Stimulated activated naive B cell treated with anti-CD40 and anti-IgM and Interleukin-4, amounts not matched to agents 10 μg/mL and 1 μg/mL and 100 μg/mL, for 72 hours (primary cell): Measurements from ENCODE around the gene FAM9A.
A peak's percentile ranks its signal among the peaks of the same experiment; 100 is the strongest.
"Not testable (repeated sequence)": the region's sequence is repeated elsewhere in the genome, so short reads cannot be mapped to it uniquely, and the experiment has no call there.

Experiments used
- ATAC-seq, 2 donors: fragments of 150-1000 bp; cut with Tn5 transposase; replicated peaks; 2 replicates each; pipeline ENCODE4 v1.10.0; 2021; ENCODE audit warnings: moderate library complexity in 1 of 2
- DNase-seq: peaks from one replicate; pipeline ENCODE4 v3.0.0; 2021
- H3K27ac Mint-ChIP-seq: one replicate; pipeline ENCODE4 v1.8.0; 2022; ENCODE audit warnings: mild to moderate bottlenecking, mixed read lengths
- H3K27me3 Mint-ChIP-seq, 2 donors: one replicate each; pipeline ENCODE4 v1.8.0; 2022; ENCODE audit warnings: mixed read lengths in 2 of 2
- H3K36me3 Mint-ChIP-seq, 2 donors: one replicate each; pipeline ENCODE4 v1.8.0; 2022; ENCODE audit warnings: mixed read lengths in 2 of 2, mild to moderate bottlenecking in 1 of 2
- H3K4me1 Mint-ChIP-seq, 2 donors: one replicate each; pipeline ENCODE4 v1.8.0; 2022; ENCODE audit warnings: mixed read lengths in 2 of 2, mild to moderate bottlenecking in 1 of 2
- H3K4me3 Mint-ChIP-seq, 2 donors: one replicate each; pipeline ENCODE4 v1.8.0; 2022; ENCODE audit warnings: mild to moderate bottlenecking in 2 of 2, mixed read lengths in 2 of 2, moderate library complexity in 1 of 2
- H3K9me3 Mint-ChIP-seq, 2 donors: one replicate each; pipeline ENCODE4 v1.8.0; 2022; ENCODE audit warnings: mixed read lengths in 2 of 2, mild to moderate bottlenecking in 1 of 2

The FAM9A gene

GRCh38 chrX:8783097-8783713 is 18.0 kb downstream of the FAM9A start:
- Mint-ChIP-seq H3K4me3 (peak overlapping the region in 1 of 2 donors; percentile 45), H3K36me3 (no peaks in the 10 kb centered on the region), H3K4me1 (peaks cover 0 to 1% of the 10 kb centered on the region in 2 donors), H3K27ac (no peak overlapping the region), H3K9me3 (no peaks in the 10 kb centered on the region), H3K27me3 (peaks cover 0 to 23% of the 10 kb centered on the region in 2 donors)
- peak in 1 of 2 donors; percentile 70 for ATAC-seq
- DNase-seq, result peak; percentile 15

GRCh38 chrX:8782595-8782994 is 18.6 kb downstream of the FAM9A start:
- Mint-ChIP-seq H3K27ac (no peak overlapping the region), H3K4me1 (peaks cover 0 to 1% of the 10 kb centered on the region in 2 donors), H3K9me3 (peaks cover 0 to 4% of the 10 kb centered on the region in 2 donors), H3K27me3 (peaks cover 0 to 27% of the 10 kb centered on the region in 2 donors), H3K36me3 (no peaks in the 10 kb centered on the region), H3K4me3 (no peak overlapping the region)
- no peak for DNase-seq
- no peak for ATAC-seq

GRCh38 chrX:8781921-8782320 is 19.3 kb downstream of the FAM9A start:
- H3K9me3 Mint-ChIP-seq, H3K4me1 Mint-ChIP-seq, DNase-seq, H3K27ac Mint-ChIP-seq, H3K36me3 Mint-ChIP-seq, H3K4me3 Mint-ChIP-seq, ATAC-seq: not testable (repeated sequence)
- H3K27me3 Mint-ChIP-seq, result peaks cover 0 to 27% of the 10 kb centered on the region in 2 donors

- Mint-ChIP-seq H3K27me3 (peaks cover 25 to 32% of the 10 kb centered on the region in 2 donors), H3K4me3 (no peak overlapping the region), H3K36me3 (no peaks in the 10 kb centered on the region), H3K4me1 (no peaks in the 10 kb centered on the region), H3K27ac (no peak overlapping the region), H3K9me3 (peaks cover 0 to 3% of the 10 kb centered on the region in 2 donors)
- DNase-seq (no peak), ATAC-seq (no peak)
These were observed 28.1 kb downstream of the FAM9A start for GRCh38 chrX:8773117-8773516.

- DNase-seq (no peak), ATAC-seq (no peak)
- peaks cover 0 to 7% of the 10 kb centered on the region in 2 donors for H3K9me3 Mint-ChIP-seq
- H3K4me3 Mint-ChIP-seq, result no peak overlapping the region
- H3K36me3 Mint-ChIP-seq, result no peaks in the 10 kb centered on the region
- H3K4me1 Mint-ChIP-seq, result no peaks in the 10 kb centered on the region
- no peak overlapping the region for H3K27ac Mint-ChIP-seq
- H3K27me3 Mint-ChIP-seq, result peaks cover 9 to 25% of the 10 kb centered on the region in 2 donors
These were observed 41.2 kb downstream of the FAM9A start for GRCh38 chrX:8760021-8760420.

GRCh38 chrX:8758706-8759105 is 42.5 kb downstream of the FAM9A start:
- not testable (repeated sequence) for ATAC-seq, DNase-seq, H3K36me3 Mint-ChIP-seq, H3K9me3 Mint-ChIP-seq, H3K27ac Mint-ChIP-seq, H3K4me1 Mint-ChIP-seq, H3K4me3 Mint-ChIP-seq
- H3K27me3 Mint-ChIP-seq, result peaks cover 9 to 18% of the 10 kb centered on the region in 2 donors

GRCh38 chrX:8757609-8758389 is 43.4 kb downstream of the FAM9A start:
- H3K9me3 Mint-ChIP-seq, H3K36me3 Mint-ChIP-seq, H3K4me3 Mint-ChIP-seq, ATAC-seq, DNase-seq, H3K4me1 Mint-ChIP-seq, H3K27ac Mint-ChIP-seq: not testable (repeated sequence)
- H3K27me3 Mint-ChIP-seq, result peaks cover 9 to 15% of the 10 kb centered on the region in 2 donors

GRCh38 chrX:8755813-8756212 is 45.4 kb downstream of the FAM9A start:
- DNase-seq, result no peak
- H3K36me3 Mint-ChIP-seq, result no peaks in the 10 kb centered on the region
- H3K27me3 Mint-ChIP-seq, result peaks cover 9 to 10% of the 10 kb centered on the region in 2 donors
- peaks cover 0 to 7% of the 10 kb centered on the region in 2 donors for H3K9me3 Mint-ChIP-seq
- H3K4me1 Mint-ChIP-seq, result no peaks in the 10 kb centered on the region
- H3K27ac Mint-ChIP-seq, result no peak overlapping the region
- no peak overlapping the region for H3K4me3 Mint-ChIP-seq
- ATAC-seq, result no peak

GRCh38 chrX:8755116-8755515 is 46.1 kb downstream of the FAM9A start:
- Mint-ChIP-seq H3K4me1 (no peaks in the 10 kb centered on the region), H3K36me3 (no peaks in the 10 kb centered on the region), H3K4me3 (no peak overlapping the region), H3K27ac (no peak overlapping the region), H3K9me3 (peaks cover 0 to 7% of the 10 kb centered on the region in 2 donors), H3K27me3 (peaks cover 7 to 9% of the 10 kb centered on the region in 2 donors)
- DNase-seq (no peak), ATAC-seq (no peak)

GRCh38 chrX:8749697-8750096 is 51.5 kb downstream of the FAM9A start:
- H3K4me3 Mint-ChIP-seq, result no peak overlapping the region
- H3K4me1 Mint-ChIP-seq, result peaks cover 0 to 6% of the 10 kb centered on the region in 2 donors
- ATAC-seq, result no peak
- no peaks in the 10 kb centered on the region for H3K9me3 Mint-ChIP-seq
- H3K27me3 Mint-ChIP-seq, result peaks cover 9 to 11% of the 10 kb centered on the region in 2 donors
- no peak for DNase-seq
- no peak overlapping the region for H3K27ac Mint-ChIP-seq
- H3K36me3 Mint-ChIP-seq, result no peaks in the 10 kb centered on the region

- H3K9me3 Mint-ChIP-seq, result no peaks in the 10 kb centered on the region
- H3K27ac Mint-ChIP-seq, result no peak overlapping the region
- H3K4me3 Mint-ChIP-seq, result no peak overlapping the region
- peak in 1 of 2 donors; percentile 56 for ATAC-seq
- DNase-seq, result no peak
- H3K36me3 Mint-ChIP-seq, result no peaks in the 10 kb centered on the region
- peaks cover 0 to 6% of the 10 kb centered on the region in 2 donors for H3K4me1 Mint-ChIP-seq
- peaks cover 11 to 14% of the 10 kb centered on the region in 2 donors for H3K27me3 Mint-ChIP-seq
These were observed 52.3 kb downstream of the FAM9A start for GRCh38 chrX:8748855-8749254.

GRCh38 chrX:8743126-8743732 is 58.0 kb downstream of the FAM9A start:
- H3K27ac Mint-ChIP-seq, result no peak overlapping the region
- ATAC-seq (no peak), DNase-seq (peak; percentile 28)
- H3K36me3 Mint-ChIP-seq, result no peaks in the 10 kb centered on the region
- H3K4me1 Mint-ChIP-seq, result no peaks in the 10 kb centered on the region
- H3K4me3 Mint-ChIP-seq, result no peak overlapping the region
- H3K27me3 Mint-ChIP-seq, result peaks cover 0 to 18% of the 10 kb centered on the region in 2 donors
- H3K9me3 Mint-ChIP-seq, result no peaks in the 10 kb centered on the region

GRCh38 chrX:8741981-8742380 is 59.2 kb downstream of the FAM9A start:
- Mint-ChIP-seq H3K36me3 (no peaks in the 10 kb centered on the region), H3K27ac (no peak overlapping the region), H3K4me1 (no peaks in the 10 kb centered on the region), H3K9me3 (no peaks in the 10 kb centered on the region), H3K27me3 (peaks cover 0 to 22% of the 10 kb centered on the region in 2 donors), H3K4me3 (no peak overlapping the region)
- ATAC-seq, result no peak
- no peak for DNase-seq
